OCI-LY7 (cell line): ENCODE measurements around the gene RBFOX1. TPM values are rescaled to one million over a fixed set of nuclear protein-coding genes. Genes with fewer than 3 reads are reported as not detected.

Experiments used
- BruUV-seq: library from RNA; stranded (reverse); fragments of 400-500 nt; replicated peaks from 2 replicates; lab custom pipeline; 2021; lab: Mats Ljungman, UMichigan
- CTCF ChIA-PET: fragments of 300-600 bp; sonication (Branson Sonifier 250); formaldehyde crosslinking; loops from one replicate; lab custom pipeline; 2022; ENCODE audit warnings: antibody characterized with exemption; ENCODE audit not compliant: unreplicated experiment; lab: Charles Lee
- POLR2A ChIA-PET: fragments of 300-600 bp; sonication (Branson Sonifier 250); formaldehyde crosslinking; loops from one replicate; lab custom pipeline; 2022; ENCODE audit warnings: antibody characterized with exemption; lab: Charles Lee
- DNase-seq: peaks from one replicate; pipeline ENCODE4 v3.0.0-alpha.2; 2015; ENCODE audit warnings: low spot score
- H2AFZ ChIP-seq: fragments of 200-600 bp; sonication (generic), shearing (Covaris generic); 2 replicates; pipeline ENCODE4 v1.6.1; 2014; ENCODE audit warnings: mild to moderate bottlenecking, antibody characterized with exemption, low read length, moderate library complexity
- H3K27ac ChIP-seq: fragments of 200-600 bp; sonication (generic); 2 replicates; pipeline ENCODE4 v1.5.1; 2014; ENCODE audit warnings: mixed run types, low read depth, mild to moderate bottlenecking, moderate library complexity, low read length, inconsistent platforms; ENCODE audit not compliant: poor library complexity, severe bottlenecking
- H3K36me3 ChIP-seq: fragments of 200-600 bp; sonication (generic); 2 replicates; pipeline ENCODE4 v1.6.1; 2014; ENCODE audit warnings: mild to moderate bottlenecking, antibody characterized with exemption, low read length, moderate library complexity, mixed read lengths; ENCODE audit not compliant: insufficient read depth
- H3K4me1 ChIP-seq: fragments of 200-600 bp; sonication (generic); 2 replicates; pipeline ENCODE4 v1.5.1; 2014; ENCODE audit warnings: mild to moderate bottlenecking, low read length; ENCODE audit not compliant: insufficient read depth, poor library complexity, severe bottlenecking
- H3K4me2 ChIP-seq: fragments of 200-600 bp; sonication (generic); 2 replicates; pipeline ENCODE4 v1.6.1; 2014; ENCODE audit warnings: mild to moderate bottlenecking, low read length
- H3K4me3 ChIP-seq: fragments of 200-600 bp; sonication (generic); 2 replicates; pipeline ENCODE4 v1.5.1; 2014; ENCODE audit warnings: mild to moderate bottlenecking, low read depth, low read length; ENCODE audit not compliant: poor library complexity, severe bottlenecking
- H3K79me2 ChIP-seq: fragments of 200-600 bp; sonication (generic); 2 replicates; pipeline ENCODE4 v1.6.1; 2016; ENCODE audit warnings: low read depth, mild to moderate bottlenecking, low read length, moderate library complexity, mixed read lengths; ENCODE audit not compliant: insufficient read depth
- H3K9me2 ChIP-seq: fragments of 200-600 bp; sonication (generic); 2 replicates; pipeline ENCODE4 v1.6.1; 2016; ENCODE audit warnings: mild to moderate bottlenecking, low read length, mixed read lengths; ENCODE audit not compliant: insufficient read depth
- H3K9me3 ChIP-seq: fragments of 200-600 bp; sonication (generic); 2 replicates; pipeline ENCODE4 v1.6.1; 2014; ENCODE audit warnings: mild to moderate bottlenecking, mixed run types, low read length, mixed read lengths
- H4K20me1 ChIP-seq: fragments of 200-600 bp; sonication (generic); 2 replicates; pipeline ENCODE4 v1.6.1; 2014; ENCODE audit warnings: mild to moderate bottlenecking, antibody characterized with exemption, low read length, moderate library complexity, mixed read lengths; ENCODE audit not compliant: insufficient read depth
- EZH2phosphoT487 ChIP-seq: fragments of 200-600 bp; sonication (generic); IDR thresholded peaks from 2 replicates; pipeline ENCODE4 v1.6.1; 2018; ENCODE audit warnings: low read depth, borderline replicate concordance, mild to moderate bottlenecking, mixed run types, antibody characterized with exemption, low read length, moderate library complexity, mixed read lengths
- intact Hi-C: fragments of 100-400 bp; cut with micrococcal nuclease; formaldehyde crosslinking; loops from one replicate; pipeline ENCODE4 v1.10.0; 2022; ENCODE audit not compliant: unreplicated experiment
- total RNA-seq, 2 experiments: library from RNA; depleted of rRNA in 1 of 2; stranded (reverse); fragments of >200 nt in 1 of 2; shearing (Covaris generic) in 1 of 2; gene quantifications; 2 replicates each; pipeline ENCODE4 v1.2.3, GENCODE V29; 2014 to 2022
- TF ChIP-seq, protein P1 (sequence below): fragments of 200-600 bp; sonication (generic); conservative IDR thresholded peaks from 2 replicates; pipeline ENCODE4 v1.5.1; 2014; ENCODE audit warnings: mild to moderate bottlenecking, antibody characterized with exemption, low read length, moderate library complexity, mixed read lengths

Gene RBFOX1
- total RNA-seq, 2 experiments from 2014 or later: not detected

DNA sequence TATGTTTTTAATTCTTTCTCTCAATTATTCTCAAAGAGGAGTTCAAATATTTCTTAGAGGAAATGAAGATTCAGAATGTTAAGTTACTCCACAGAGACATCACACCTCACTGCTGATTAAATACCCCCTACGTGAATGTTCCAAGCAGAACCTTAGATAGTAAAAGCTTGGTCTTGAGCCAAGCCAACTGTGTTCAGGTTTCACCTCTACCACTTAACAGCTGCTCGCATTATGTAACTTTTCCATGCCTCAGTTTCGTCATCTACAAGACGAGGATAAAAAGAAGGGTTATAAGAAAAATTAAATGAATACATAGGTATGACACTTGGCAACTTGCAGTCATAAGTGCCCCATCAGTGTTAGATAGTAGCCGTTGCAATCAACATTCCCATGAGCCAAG, 356.2 kb downstream of the RBFOX1 start:
- no peaks in the 10 kb centered on the region for H3K9me3 ChIP-seq
- H3K4me1 ChIP-seq: no peaks in the 10 kb centered on the region
- DNase-seq: no peak
- intact Hi-C loops: no loop called here
- no peaks in the 10 kb centered on the region for H4K20me1 ChIP-seq
- no peak overlapping the region for H3K4me3 ChIP-seq
- H3K79me2 ChIP-seq: no peaks in the 10 kb centered on the region
- ChIA-PET POLR2A (no interaction called here), CTCF (no interaction called here)
- H3K9me2 ChIP-seq: no peaks in the 10 kb centered on the region
- TF ChIP-seq EZH2phosphoT487: no peak
- TF ChIP-seq, protein P1, sequence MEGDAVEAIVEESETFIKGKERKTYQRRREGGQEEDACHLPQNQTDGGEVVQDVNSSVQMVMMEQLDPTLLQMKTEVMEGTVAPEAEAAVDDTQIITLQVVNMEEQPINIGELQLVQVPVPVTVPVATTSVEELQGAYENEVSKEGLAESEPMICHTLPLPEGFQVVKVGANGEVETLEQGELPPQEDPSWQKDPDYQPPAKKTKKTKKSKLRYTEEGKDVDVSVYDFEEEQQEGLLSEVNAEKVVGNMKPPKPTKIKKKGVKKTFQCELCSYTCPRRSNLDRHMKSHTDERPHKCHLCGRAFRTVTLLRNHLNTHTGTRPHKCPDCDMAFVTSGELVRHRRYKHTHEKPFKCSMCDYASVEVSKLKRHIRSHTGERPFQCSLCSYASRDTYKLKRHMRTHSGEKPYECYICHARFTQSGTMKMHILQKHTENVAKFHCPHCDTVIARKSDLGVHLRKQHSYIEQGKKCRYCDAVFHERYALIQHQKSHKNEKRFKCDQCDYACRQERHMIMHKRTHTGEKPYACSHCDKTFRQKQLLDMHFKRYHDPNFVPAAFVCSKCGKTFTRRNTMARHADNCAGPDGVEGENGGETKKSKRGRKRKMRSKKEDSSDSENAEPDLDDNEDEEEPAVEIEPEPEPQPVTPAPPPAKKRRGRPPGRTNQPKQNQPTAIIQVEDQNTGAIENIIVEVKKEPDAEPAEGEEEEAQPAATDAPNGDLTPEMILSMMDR: no peak
- no peak overlapping the region for H3K27ac ChIP-seq
- no peak overlapping the region for H2AFZ ChIP-seq
- no TSS peak for BruUV-seq
- H3K36me3 ChIP-seq: no peaks in the 10 kb centered on the region
- no peak overlapping the region for H3K4me2 ChIP-seq

DNA sequence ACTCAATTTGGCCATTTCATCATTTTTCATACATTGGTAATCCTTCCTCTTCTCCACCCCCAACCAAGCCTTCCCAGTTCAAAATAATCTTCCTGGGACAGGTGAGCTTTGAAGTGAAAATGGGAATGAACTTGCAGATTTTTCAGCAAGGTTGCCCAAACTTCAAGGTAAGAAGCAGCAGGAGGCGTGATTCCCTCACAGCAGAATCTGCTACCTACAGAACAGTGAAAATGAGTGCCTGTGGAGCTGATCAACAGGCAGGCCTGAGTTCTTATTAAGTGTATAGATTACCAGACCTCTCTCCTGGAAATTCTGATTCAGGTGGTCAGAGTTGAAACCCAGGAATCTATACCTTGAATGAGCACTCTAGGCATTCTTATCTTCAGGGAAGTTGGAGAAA, 356.6 kb downstream of the RBFOX1 start:
- no peak overlapping the region for H3K4me2 ChIP-seq
- no peak for TF ChIP-seq EZH2phosphoT487
- TF ChIP-seq, protein P1: no peak
- BruUV-seq: no TSS peak
- H3K4me3 ChIP-seq: no peak overlapping the region
- no peak overlapping the region for H3K27ac ChIP-seq
- H3K9me2 ChIP-seq: no peaks in the 10 kb centered on the region
- H3K79me2 ChIP-seq: no peaks in the 10 kb centered on the region
- H4K20me1 ChIP-seq: no peaks in the 10 kb centered on the region
- POLR2A ChIA-PET: no interaction called here
- H3K4me1 ChIP-seq: no peaks in the 10 kb centered on the region
- H3K36me3 ChIP-seq: no peaks in the 10 kb centered on the region
- CTCF ChIA-PET: no interaction called here
- no peak overlapping the region for H2AFZ ChIP-seq
- DNase-seq: no peak
- H3K9me3 ChIP-seq: no peaks in the 10 kb centered on the region
- intact Hi-C loops: no loop called here

DNA sequence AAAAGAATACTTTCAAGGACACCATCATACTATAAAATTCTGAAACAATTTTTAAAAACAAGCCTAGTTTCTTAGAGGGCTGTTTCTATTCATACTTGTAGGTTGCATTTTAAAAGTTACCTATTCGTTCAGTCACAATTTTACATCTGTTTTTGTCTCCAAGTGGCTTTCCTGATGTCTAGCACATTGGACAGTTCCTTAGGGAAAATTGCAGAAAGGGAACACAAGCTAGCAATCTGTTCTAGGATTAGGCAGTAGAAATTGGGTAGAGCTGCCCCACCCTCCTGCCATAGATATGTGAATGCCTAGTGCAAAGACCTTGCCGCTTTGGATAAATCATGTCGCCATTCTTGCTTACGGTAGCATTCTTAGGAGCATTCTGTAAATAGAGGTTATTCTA, 358.9 kb downstream of the RBFOX1 start:
- H3K79me2 ChIP-seq: no peaks in the 10 kb centered on the region
- no peak for DNase-seq
- H3K9me3 ChIP-seq: no peaks in the 10 kb centered on the region
- H3K4me1 ChIP-seq: no peaks in the 10 kb centered on the region
- TF ChIP-seq EZH2phosphoT487: no peak
- TF ChIP-seq, protein P1: no peak
- no peak overlapping the region for H2AFZ ChIP-seq
- no TSS peak for BruUV-seq
- H3K4me2 ChIP-seq: no peak overlapping the region
- CTCF ChIA-PET: no interaction called here
- H4K20me1 ChIP-seq: no peaks in the 10 kb centered on the region
- POLR2A ChIA-PET: no interaction called here
- H3K27ac ChIP-seq: no peak overlapping the region
- no peaks in the 10 kb centered on the region for H3K36me3 ChIP-seq
- H3K9me2 ChIP-seq: no peaks in the 10 kb centered on the region
- no peak overlapping the region for H3K4me3 ChIP-seq
- intact Hi-C loops: no loop called here
